HL-60 (cell line): ENCODE measurements around the gene CNTN5.

Experiments used
- POLR2AphosphoS5 ChIP-seq: IDR thresholded peaks from 2 replicates; pipeline ENCODE4 v1.6.1; 2012; ENCODE audit warnings: low read depth
- SPI1 ChIP-seq: IDR thresholded peaks from 2 replicates; pipeline ENCODE4 v1.6.1; 2012; ENCODE audit warnings: low read depth, mild to moderate bottlenecking, borderline replicate concordance
- TF ChIP-seq, protein P1 (sequence below): IDR thresholded peaks from one replicate; pipeline ENCODE4 v1.5.1; 2011; ENCODE audit warnings: low read length, control low read depth, inconsistent platforms; ENCODE audit not compliant: insufficient read depth
- TF ChIP-seq, protein P2 (sequence below): IDR thresholded peaks from 2 replicates; pipeline ENCODE4 v1.6.1; 2012; ENCODE audit warnings: low read depth; ENCODE audit not compliant: insufficient replicate concordance

DNA sequence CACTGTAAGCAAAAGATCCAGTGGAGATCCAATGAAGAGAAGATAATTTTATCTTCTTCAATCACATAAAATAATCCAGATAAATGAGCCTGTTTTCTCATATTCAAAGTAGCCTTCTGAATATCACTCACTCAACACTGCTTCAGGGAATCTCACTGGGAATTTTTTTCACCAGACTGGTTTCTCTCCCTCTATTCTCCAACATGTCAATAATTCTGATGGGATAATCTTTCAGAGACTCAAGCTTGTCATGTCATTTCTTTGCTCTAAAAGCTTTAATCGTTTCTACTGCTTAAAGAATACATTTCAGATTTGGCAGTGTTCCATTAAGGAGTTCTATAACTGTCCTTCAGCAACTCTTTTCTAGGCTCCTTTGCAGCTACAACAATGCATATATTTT, 16.3 kb downstream of the CNTN5 start:
- TF ChIP-seq, protein P1, sequence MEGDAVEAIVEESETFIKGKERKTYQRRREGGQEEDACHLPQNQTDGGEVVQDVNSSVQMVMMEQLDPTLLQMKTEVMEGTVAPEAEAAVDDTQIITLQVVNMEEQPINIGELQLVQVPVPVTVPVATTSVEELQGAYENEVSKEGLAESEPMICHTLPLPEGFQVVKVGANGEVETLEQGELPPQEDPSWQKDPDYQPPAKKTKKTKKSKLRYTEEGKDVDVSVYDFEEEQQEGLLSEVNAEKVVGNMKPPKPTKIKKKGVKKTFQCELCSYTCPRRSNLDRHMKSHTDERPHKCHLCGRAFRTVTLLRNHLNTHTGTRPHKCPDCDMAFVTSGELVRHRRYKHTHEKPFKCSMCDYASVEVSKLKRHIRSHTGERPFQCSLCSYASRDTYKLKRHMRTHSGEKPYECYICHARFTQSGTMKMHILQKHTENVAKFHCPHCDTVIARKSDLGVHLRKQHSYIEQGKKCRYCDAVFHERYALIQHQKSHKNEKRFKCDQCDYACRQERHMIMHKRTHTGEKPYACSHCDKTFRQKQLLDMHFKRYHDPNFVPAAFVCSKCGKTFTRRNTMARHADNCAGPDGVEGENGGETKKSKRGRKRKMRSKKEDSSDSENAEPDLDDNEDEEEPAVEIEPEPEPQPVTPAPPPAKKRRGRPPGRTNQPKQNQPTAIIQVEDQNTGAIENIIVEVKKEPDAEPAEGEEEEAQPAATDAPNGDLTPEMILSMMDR, result no peak
- TF ChIP-seq POLR2AphosphoS5 (no peak), SPI1 (no peak)
- TF ChIP-seq, protein P2, sequence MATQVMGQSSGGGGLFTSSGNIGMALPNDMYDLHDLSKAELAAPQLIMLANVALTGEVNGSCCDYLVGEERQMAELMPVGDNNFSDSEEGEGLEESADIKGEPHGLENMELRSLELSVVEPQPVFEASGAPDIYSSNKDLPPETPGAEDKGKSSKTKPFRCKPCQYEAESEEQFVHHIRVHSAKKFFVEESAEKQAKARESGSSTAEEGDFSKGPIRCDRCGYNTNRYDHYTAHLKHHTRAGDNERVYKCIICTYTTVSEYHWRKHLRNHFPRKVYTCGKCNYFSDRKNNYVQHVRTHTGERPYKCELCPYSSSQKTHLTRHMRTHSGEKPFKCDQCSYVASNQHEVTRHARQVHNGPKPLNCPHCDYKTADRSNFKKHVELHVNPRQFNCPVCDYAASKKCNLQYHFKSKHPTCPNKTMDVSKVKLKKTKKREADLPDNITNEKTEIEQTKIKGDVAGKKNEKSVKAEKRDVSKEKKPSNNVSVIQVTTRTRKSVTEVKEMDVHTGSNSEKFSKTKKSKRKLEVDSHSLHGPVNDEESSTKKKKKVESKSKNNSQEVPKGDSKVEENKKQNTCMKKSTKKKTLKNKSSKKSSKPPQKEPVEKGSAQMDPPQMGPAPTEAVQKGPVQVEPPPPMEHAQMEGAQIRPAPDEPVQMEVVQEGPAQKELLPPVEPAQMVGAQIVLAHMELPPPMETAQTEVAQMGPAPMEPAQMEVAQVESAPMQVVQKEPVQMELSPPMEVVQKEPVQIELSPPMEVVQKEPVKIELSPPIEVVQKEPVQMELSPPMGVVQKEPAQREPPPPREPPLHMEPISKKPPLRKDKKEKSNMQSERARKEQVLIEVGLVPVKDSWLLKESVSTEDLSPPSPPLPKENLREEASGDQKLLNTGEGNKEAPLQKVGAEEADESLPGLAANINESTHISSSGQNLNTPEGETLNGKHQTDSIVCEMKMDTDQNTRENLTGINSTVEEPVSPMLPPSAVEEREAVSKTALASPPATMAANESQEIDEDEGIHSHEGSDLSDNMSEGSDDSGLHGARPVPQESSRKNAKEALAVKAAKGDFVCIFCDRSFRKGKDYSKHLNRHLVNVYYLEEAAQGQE, result no peak
